Measurements from ENCODE around the gene CLNK. TPM values are rescaled to one million over a fixed set of nuclear protein-coding genes. Genes with fewer than 3 reads are reported as not detected.

The CLNK gene
- total RNA-seq, 1 experiment from 2014 or later = not detected

DNA sequence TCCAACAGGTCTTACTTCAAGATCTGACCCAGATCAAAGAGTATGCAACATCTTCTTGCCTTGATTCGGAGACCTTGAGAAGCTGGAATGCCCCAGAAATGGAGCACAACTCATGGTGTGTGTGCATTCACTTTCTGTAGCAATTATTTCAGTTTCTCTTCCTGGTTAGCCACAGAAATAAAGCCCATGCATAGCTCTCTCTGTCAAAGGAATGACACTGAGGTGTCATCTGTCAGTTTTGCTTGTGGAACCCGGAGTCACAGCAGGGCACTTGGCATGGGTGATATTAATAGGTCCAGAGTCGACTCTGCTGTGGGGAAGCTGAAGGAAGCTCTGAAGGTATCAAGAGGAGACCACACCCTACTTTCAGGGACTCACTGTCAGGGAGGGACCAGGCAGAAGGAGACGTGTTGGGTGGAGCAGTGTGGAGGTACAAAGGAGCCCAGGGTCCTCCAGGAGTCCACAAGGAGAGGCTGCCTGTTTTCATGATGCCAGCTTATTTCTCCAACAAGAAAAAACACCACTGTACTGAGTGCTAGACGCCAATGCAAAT, 10.7 kb downstream of the CLNK start:
- no peak for ATAC-seq
- intact Hi-C loops (cut with micrococcal nuclease) = no loop called here
- no peaks in the 10 kb centered on the region for H3K79me2 ChIP-seq (ENCODE audit: insufficient read depth, low read length)
- H3K27ac ChIP-seq (ENCODE audit: low read depth, low read length) = no peak overlapping the region
- RAD21 ChIA-PET (ENCODE audit: low non-redundant PET in 1 of 2, low total read pairs in 2 of 2, uncharacterized antibody in 2 of 2, unreplicated experiment in 2 of 2) = no interaction called here
- CTCF ChIA-PET = no interaction called here
- DNase-seq (ENCODE audit: low read depth, low spot score) = no peak
- BruUV-seq (replicated peaks) = no TSS peak
- no peak overlapping the region for H2AFZ ChIP-seq (ENCODE audit: low read depth, low read length, poor library complexity, severe bottlenecking)
- no peak overlapping the region for H3K9ac ChIP-seq (ENCODE audit: low read length)
- H4K20me1 ChIP-seq (ENCODE audit: insufficient read depth) = no peaks in the 10 kb centered on the region
- no peaks in the 10 kb centered on the region for H3K4me1 ChIP-seq (ENCODE audit: control insufficient read depth in 1 of 2, insufficient read depth in 2 of 2, low read length in 2 of 2)
- POLR2A ChIA-PET = no interaction called here
- no peak overlapping the region for H3K4me3 ChIP-seq (replicated peaks in 1 of 2; ENCODE audit: low read depth in 1 of 2, low read length in 2 of 2)
- TF ChIP-seq POLR2AphosphoS5 (IDR thresholded peaks at IDR 0.05; ENCODE audit: low read depth, low read length) (no peak), ELF1 (IDR thresholded peaks at IDR 0.05; ENCODE audit: borderline replicate concordance, low read depth) (no peak), CBX3 (IDR thresholded peaks at IDR 0.05; ENCODE audit: low read depth) (no peak), EZH2 (IDR thresholded peaks at IDR 0.05) (no peak), TCF7L2 (IDR thresholded peaks at IDR 0.05; ENCODE audit: borderline replicate concordance, extremely low read depth, insufficient read depth, insufficient read length) (no peak), POLR2A (IDR thresholded peaks at IDR 0.05; ENCODE audit: borderline replicate concordance, extremely low read depth, insufficient read depth, insufficient read length) (no peak), FOSL1 (IDR thresholded peaks at IDR 0.05; ENCODE audit: low read depth) (no peak)
- TF ChIP-seq, protein P1, sequence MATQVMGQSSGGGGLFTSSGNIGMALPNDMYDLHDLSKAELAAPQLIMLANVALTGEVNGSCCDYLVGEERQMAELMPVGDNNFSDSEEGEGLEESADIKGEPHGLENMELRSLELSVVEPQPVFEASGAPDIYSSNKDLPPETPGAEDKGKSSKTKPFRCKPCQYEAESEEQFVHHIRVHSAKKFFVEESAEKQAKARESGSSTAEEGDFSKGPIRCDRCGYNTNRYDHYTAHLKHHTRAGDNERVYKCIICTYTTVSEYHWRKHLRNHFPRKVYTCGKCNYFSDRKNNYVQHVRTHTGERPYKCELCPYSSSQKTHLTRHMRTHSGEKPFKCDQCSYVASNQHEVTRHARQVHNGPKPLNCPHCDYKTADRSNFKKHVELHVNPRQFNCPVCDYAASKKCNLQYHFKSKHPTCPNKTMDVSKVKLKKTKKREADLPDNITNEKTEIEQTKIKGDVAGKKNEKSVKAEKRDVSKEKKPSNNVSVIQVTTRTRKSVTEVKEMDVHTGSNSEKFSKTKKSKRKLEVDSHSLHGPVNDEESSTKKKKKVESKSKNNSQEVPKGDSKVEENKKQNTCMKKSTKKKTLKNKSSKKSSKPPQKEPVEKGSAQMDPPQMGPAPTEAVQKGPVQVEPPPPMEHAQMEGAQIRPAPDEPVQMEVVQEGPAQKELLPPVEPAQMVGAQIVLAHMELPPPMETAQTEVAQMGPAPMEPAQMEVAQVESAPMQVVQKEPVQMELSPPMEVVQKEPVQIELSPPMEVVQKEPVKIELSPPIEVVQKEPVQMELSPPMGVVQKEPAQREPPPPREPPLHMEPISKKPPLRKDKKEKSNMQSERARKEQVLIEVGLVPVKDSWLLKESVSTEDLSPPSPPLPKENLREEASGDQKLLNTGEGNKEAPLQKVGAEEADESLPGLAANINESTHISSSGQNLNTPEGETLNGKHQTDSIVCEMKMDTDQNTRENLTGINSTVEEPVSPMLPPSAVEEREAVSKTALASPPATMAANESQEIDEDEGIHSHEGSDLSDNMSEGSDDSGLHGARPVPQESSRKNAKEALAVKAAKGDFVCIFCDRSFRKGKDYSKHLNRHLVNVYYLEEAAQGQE (IDR thresholded peaks at IDR 0.05; ENCODE audit: low read depth) = no peak
- TF ChIP-seq, protein P2, sequence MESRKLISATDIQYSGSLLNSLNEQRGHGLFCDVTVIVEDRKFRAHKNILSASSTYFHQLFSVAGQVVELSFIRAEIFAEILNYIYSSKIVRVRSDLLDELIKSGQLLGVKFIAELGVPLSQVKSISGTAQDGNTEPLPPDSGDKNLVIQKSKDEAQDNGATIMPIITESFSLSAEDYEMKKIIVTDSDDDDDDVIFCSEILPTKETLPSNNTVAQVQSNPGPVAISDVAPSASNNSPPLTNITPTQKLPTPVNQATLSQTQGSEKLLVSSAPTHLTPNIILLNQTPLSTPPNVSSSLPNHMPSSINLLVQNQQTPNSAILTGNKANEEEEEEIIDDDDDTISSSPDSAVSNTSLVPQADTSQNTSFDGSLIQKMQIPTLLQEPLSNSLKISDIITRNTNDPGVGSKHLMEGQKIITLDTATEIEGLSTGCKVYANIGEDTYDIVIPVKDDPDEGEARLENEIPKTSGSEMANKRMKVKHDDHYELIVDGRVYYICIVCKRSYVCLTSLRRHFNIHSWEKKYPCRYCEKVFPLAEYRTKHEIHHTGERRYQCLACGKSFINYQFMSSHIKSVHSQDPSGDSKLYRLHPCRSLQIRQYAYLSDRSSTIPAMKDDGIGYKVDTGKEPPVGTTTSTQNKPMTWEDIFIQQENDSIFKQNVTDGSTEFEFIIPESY (IDR thresholded peaks at IDR 0.05; ENCODE audit: extremely low read depth, insufficient replicate concordance, low read length) = no peak
- H3K9me3 ChIP-seq (ENCODE audit: control insufficient read depth in 1 of 2, insufficient read depth in 1 of 2, low read depth in 1 of 2, low read length in 2 of 2) = no peaks in the 10 kb centered on the region
- H3K27me3 ChIP-seq (ENCODE audit: insufficient read depth, low read length) = no peaks in the 10 kb centered on the region
- H3K9me2 ChIP-seq (ENCODE audit: insufficient read depth) = no peaks in the 10 kb centered on the region
- no peaks in the 10 kb centered on the region for H3K36me3 ChIP-seq (ENCODE audit: control insufficient read depth in 1 of 2, insufficient read depth in 2 of 2, low read length in 2 of 2)
- H3K4me2 ChIP-seq (ENCODE audit: low read length) = no peak overlapping the region

All from HCT116 (cell line).